ENCODE measurements around the gene HOXA4.

GRCh38 chr7:27100694-27101170, 29.8 kb downstream of the HOXA4 start:
- no peak for TF ChIP-seq CTCF (IDR thresholded peaks at IDR 0.05)
- no peak for TF ChIP-seq POLR2AphosphoS5 (IDR thresholded peaks at IDR 0.05)
